ENCODE results near the gene COL6A3. TPM values are rescaled to one million over a fixed set of nuclear protein-coding genes. Genes with fewer than 3 reads are reported as not detected.

COL6A3 gene
- total RNA-seq, 1 donor from 2014 or later: 119 TPM

DNA sequence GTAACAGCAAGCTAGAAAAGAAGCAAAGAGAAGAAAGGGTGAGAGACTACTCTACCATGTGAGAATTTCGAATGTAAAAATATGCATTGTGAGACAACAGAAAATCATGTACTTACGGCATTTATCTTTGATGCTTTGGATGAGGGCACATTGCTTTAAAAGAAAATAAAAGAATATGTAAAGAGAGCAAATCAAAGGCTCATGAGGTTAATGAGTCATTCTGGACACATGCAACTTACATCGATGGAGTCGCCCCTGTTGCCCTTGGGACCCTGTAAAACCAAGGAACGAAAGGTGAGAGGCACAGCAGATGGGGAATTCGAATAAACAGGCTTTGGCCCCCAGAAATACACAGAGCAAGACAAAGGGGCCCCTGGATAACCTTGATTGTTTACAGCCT is 69.0 kb downstream of the COL6A3 start:
- H3K9me3 ChIP-seq: no peaks in the 10 kb centered on the region
- TF ChIP-seq, protein P1, sequence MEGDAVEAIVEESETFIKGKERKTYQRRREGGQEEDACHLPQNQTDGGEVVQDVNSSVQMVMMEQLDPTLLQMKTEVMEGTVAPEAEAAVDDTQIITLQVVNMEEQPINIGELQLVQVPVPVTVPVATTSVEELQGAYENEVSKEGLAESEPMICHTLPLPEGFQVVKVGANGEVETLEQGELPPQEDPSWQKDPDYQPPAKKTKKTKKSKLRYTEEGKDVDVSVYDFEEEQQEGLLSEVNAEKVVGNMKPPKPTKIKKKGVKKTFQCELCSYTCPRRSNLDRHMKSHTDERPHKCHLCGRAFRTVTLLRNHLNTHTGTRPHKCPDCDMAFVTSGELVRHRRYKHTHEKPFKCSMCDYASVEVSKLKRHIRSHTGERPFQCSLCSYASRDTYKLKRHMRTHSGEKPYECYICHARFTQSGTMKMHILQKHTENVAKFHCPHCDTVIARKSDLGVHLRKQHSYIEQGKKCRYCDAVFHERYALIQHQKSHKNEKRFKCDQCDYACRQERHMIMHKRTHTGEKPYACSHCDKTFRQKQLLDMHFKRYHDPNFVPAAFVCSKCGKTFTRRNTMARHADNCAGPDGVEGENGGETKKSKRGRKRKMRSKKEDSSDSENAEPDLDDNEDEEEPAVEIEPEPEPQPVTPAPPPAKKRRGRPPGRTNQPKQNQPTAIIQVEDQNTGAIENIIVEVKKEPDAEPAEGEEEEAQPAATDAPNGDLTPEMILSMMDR (IDR thresholded peaks at IDR 0.05): no peak
- no peak for ATAC-seq
- no peak overlapping the region for H3K27ac ChIP-seq
- no peak for DNase-seq
- peaks cover 22% of the 10 kb centered on the region for H3K36me3 ChIP-seq
- no peaks in the 10 kb centered on the region for H3K27me3 ChIP-seq
- H3K4me1 ChIP-seq: no peaks in the 10 kb centered on the region
- intact Hi-C loops (cut with DNase I): no loop called here
- H3K4me3 ChIP-seq: no peak overlapping the region

DNA sequence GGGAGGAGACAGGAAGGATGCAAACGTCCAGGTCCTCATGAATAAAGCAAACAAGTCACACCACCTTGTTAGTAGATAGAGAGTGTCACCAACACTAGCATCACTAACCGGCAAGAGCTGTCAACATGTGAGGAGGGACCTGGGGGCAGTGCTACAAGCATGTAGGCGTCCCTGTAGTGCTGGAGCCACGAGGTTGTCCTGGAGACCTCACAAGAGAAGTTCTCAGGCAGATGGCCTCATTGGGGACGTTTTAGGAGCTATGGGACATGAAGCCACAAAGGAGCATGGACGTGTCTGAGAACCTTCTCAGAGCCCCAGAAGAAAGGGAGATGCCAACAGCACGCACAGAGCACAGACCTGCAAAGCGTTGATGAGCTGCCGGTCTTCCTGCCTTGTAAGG is 70.0 kb downstream of the COL6A3 start:
- Histone ChIP-seq H3K36me3 (peaks cover 22% of the 10 kb centered on the region), H3K27me3 (no peaks in the 10 kb centered on the region), H3K4me1 (no peaks in the 10 kb centered on the region), H3K4me3 (no peak overlapping the region), H3K27ac (no peak overlapping the region), H3K9me3 (no peaks in the 10 kb centered on the region)
- TF ChIP-seq, protein P1 (IDR thresholded peaks at IDR 0.05): no peak
- ATAC-seq: no peak
- intact Hi-C loops (cut with DNase I): no loop called here
- no peak for DNase-seq

DNA sequence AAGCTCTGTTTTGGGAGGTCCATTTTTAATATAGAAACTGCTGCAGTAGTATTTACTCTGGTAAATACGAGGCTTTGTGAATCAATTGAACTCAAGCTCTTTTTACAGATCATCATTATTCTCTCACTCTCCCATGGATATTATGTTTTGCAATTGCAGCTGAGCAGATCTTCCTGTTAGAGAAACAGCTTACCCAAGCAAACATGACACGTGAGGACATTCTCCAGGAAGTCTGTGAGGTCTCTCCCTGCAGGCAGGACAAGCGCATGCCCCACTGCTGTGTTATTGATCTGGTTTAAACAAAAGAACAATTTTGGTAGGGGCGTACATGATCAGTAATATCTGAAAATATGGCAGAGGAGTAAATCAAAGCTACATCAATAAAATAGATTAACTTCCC is 72.1 kb downstream of the COL6A3 start:
- no peak for DNase-seq
- peak; percentile 22 for ATAC-seq
- TF ChIP-seq, protein P1 (IDR thresholded peaks at IDR 0.05): no peak
- H3K4me3 ChIP-seq: no peak overlapping the region
- intact Hi-C loops (cut with DNase I): no loop called here
- H3K27me3 ChIP-seq: no peaks in the 10 kb centered on the region
- H3K36me3 ChIP-seq: peaks cover 15% of the 10 kb centered on the region
- no peaks in the 10 kb centered on the region for H3K4me1 ChIP-seq
- no peaks in the 10 kb centered on the region for H3K9me3 ChIP-seq
- no peak overlapping the region for H3K27ac ChIP-seq

DNA sequence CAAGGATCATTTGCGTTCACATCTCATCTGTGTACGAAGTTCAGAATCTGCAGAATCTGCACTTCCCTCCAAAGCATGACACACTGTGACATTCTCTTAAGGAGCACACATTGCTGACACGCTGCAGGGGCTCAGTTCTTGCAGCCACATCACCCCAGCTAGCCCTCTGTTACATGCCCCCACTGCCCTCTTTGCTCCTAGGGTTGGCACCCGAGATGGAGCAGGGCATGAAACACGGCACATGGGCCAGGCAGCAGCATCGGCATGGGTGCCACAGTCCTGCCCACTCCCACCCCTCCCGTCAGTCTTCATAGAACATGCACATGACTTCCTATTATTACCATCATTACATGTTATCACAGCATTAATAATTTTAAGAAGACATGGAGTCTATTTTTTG is 76.4 kb downstream of the COL6A3 start:
- H3K27ac ChIP-seq: no peak overlapping the region
- no peaks in the 10 kb centered on the region for H3K4me1 ChIP-seq
- H3K4me3 ChIP-seq: no peak overlapping the region
- no peak for DNase-seq
- TF ChIP-seq, protein P1 (IDR thresholded peaks at IDR 0.05): no peak
- H3K27me3 ChIP-seq: no peaks in the 10 kb centered on the region
- intact Hi-C loops (cut with DNase I): no loop called here
- peaks cover 27% of the 10 kb centered on the region for H3K36me3 ChIP-seq
- ATAC-seq: no peak
- H3K9me3 ChIP-seq: no peaks in the 10 kb centered on the region

DNA sequence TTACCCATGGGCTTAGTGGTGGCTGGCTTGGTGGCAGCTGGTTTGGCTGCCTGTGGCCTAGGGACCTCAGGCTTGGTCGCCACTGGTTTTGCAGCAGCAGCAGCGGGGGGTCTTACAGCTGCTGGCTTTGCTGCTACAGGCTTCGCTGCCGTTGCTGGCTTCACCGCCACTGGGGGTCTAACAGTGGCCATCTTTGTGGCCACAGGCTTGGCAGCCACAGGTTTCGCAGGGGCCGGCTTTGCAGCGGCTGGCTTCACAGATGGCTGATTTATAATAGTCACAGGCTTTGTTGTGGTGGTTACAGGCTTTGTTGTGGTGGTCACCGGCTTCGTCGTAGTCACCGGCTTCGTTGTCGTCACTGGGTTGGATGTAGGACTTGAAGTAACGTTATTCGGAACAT is 77.8 kb downstream of the COL6A3 start:
- no peaks in the 10 kb centered on the region for H3K4me1 ChIP-seq
- DNase-seq: no peak
- H3K4me3 ChIP-seq: no peak overlapping the region
- no peaks in the 10 kb centered on the region for H3K27me3 ChIP-seq
- H3K27ac ChIP-seq: no peak overlapping the region
- TF ChIP-seq, protein P1 (IDR thresholded peaks at IDR 0.05): no peak
- no peaks in the 10 kb centered on the region for H3K9me3 ChIP-seq
- intact Hi-C loops (cut with DNase I): no loop called here
- no peak for ATAC-seq
- H3K36me3 ChIP-seq: peaks cover 27% of the 10 kb centered on the region

DNA sequence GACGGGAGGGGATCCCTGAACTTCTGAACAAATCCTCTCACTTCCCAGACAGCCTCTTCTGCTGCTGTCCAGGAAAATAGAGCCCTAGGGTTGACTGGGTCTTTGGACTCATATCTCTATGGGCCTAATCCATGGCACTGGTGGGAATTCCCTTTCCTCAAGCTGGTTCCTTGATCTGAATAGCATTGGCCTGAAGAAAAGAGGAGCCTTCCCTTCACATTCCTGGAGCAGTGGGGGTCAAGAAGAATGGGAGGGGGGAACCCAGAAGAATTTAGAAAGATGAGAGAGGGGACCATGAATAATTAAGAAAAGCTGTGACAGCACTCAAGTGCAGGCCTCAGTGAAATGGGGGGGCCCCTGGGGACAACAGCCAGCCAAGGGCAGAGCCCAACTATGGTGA is 80.2 kb downstream of the COL6A3 start:
- Histone ChIP-seq H3K27ac (no peak overlapping the region), H3K27me3 (no peaks in the 10 kb centered on the region), H3K4me3 (no peak overlapping the region), H3K9me3 (no peaks in the 10 kb centered on the region), H3K4me1 (no peaks in the 10 kb centered on the region), H3K36me3 (peaks cover 27% of the 10 kb centered on the region)
- TF ChIP-seq, protein P1 (IDR thresholded peaks at IDR 0.05): no peak
- ATAC-seq: no peak
- DNase-seq: no peak
- intact Hi-C loops (cut with DNase I): no loop called here

All from upper lobe of right lung (tissue), 1 donor.